Measurements from ENCODE around the gene NOTCH1. TPM values are rescaled to one million over a fixed set of nuclear protein-coding genes. Genes with fewer than 3 reads are reported as not detected.

NOTCH1 gene
- total RNA-seq, 2 experiments from 2014 or later, result 17.6 to 17.9 TPM

DNA sequence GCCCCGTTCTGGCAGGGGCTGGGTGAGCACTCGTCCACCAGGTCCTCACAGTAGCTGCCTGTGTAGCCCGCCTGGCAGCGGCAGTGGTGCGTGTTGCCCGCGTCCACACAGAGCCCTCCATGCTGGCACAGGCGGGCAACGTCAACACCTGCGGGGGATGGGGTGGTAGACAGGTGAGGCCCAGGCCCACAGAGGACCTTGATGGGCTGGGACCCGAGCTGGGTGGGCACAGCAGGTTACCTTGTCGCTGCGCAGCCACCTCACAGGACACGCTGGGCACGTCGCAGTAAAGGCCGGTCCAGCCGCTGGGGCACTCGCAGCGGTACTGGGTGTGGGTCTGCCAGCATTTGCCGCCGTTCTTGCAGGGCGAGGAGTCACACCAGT is 37.9 kb downstream of the NOTCH1 start:
- DNase-seq (ENCODE audit: low spot score), result no peak
- TF ChIP-seq EZH2phosphoT487 (IDR thresholded peaks at IDR 0.05; ENCODE audit: borderline replicate concordance, low read depth, low read length), result no peak
- TF ChIP-seq, protein P1, sequence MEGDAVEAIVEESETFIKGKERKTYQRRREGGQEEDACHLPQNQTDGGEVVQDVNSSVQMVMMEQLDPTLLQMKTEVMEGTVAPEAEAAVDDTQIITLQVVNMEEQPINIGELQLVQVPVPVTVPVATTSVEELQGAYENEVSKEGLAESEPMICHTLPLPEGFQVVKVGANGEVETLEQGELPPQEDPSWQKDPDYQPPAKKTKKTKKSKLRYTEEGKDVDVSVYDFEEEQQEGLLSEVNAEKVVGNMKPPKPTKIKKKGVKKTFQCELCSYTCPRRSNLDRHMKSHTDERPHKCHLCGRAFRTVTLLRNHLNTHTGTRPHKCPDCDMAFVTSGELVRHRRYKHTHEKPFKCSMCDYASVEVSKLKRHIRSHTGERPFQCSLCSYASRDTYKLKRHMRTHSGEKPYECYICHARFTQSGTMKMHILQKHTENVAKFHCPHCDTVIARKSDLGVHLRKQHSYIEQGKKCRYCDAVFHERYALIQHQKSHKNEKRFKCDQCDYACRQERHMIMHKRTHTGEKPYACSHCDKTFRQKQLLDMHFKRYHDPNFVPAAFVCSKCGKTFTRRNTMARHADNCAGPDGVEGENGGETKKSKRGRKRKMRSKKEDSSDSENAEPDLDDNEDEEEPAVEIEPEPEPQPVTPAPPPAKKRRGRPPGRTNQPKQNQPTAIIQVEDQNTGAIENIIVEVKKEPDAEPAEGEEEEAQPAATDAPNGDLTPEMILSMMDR (conservative IDR thresholded peaks at IDR 0.05; ENCODE audit: low read length), result no peak
- Histone ChIP-seq H3K27ac (ENCODE audit: low read depth, low read length, poor library complexity, severe bottlenecking) (no peak overlapping the region), H4K20me1 (ENCODE audit: insufficient read depth, low read length) (no peaks in the 10 kb centered on the region), H3K4me1 (ENCODE audit: insufficient read depth, low read length, poor library complexity, severe bottlenecking) (no peaks in the 10 kb centered on the region), H2AFZ (ENCODE audit: low read length) (no peak overlapping the region), H3K36me3 (ENCODE audit: insufficient read depth, low read length) (peaks cover 60% of the 10 kb centered on the region), H3K4me2 (ENCODE audit: low read length) (no peak overlapping the region), H3K4me3 (ENCODE audit: low read depth, low read length, poor library complexity, severe bottlenecking) (no peak overlapping the region), H3K9me3 (ENCODE audit: low read length) (no peaks in the 10 kb centered on the region), H3K9me2 (ENCODE audit: insufficient read depth, low read length) (no peaks in the 10 kb centered on the region), H3K79me2 (ENCODE audit: insufficient read depth, low read depth, low read length) (no peaks in the 10 kb centered on the region)
- ChIA-PET CTCF (ENCODE audit: unreplicated experiment) (no interaction called here), POLR2A (no interaction called here)
- no TSS peak for BruUV-seq (replicated peaks)
- intact Hi-C loops (cut with micrococcal nuclease; ENCODE audit: unreplicated experiment), result no loop called here

DNA sequence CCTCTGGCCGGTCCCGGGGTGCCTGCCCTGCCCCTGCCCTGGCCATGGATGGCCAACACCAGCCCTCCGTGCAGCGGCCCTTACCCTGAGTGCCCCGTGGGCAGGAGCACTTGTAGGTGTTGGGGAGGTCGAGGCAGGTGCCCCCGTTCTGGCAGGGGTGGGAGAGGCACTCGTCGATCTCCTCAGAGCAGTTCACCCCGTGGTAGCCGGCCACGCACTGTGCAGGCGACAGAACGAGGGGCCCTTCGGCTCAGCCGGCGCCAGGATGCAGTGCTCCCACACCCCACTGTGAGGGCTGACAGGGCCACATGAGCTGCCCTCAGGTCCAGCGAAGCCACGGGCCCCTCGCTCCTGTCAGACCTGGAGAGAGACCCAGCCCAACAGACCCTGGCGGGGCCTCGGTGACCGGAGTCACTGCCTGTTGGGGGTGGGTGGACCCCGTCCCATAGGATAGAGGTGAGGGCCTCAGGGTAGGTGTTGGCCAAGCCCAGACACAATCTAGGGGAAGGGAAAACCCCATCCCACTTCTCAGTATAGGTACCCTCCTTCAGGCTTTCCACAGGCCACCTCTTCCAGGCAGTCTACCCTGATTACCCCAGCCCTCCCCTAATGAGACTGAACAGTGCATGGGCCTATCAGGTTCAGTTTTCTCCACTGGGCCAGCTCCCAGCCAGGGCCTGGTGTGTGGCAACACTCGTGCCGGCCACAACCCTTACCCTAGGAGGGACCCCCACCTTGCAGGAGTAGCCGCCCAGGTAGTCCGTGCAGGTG is 38.4 kb downstream of the NOTCH1 start:
- no peak overlapping the region for H3K27ac ChIP-seq (ENCODE audit: low read depth, low read length, poor library complexity, severe bottlenecking)
- no peaks in the 10 kb centered on the region for H4K20me1 ChIP-seq (ENCODE audit: insufficient read depth, low read length)
- intact Hi-C loops (cut with micrococcal nuclease; ENCODE audit: unreplicated experiment), result no loop called here
- no peak for TF ChIP-seq EZH2phosphoT487 (IDR thresholded peaks at IDR 0.05; ENCODE audit: borderline replicate concordance, low read depth, low read length)
- TF ChIP-seq, protein P1 (conservative IDR thresholded peaks at IDR 0.05; ENCODE audit: low read length), result no peak
- no peak overlapping the region for H3K4me2 ChIP-seq (ENCODE audit: low read length)
- DNase-seq (ENCODE audit: low spot score), result no peak
- no peak overlapping the region for H2AFZ ChIP-seq (ENCODE audit: low read length)
- H3K9me2 ChIP-seq (ENCODE audit: insufficient read depth, low read length), result no peaks in the 10 kb centered on the region
- ChIA-PET POLR2A (no interaction called here), CTCF (ENCODE audit: unreplicated experiment) (no interaction called here)
- peaks cover 57% of the 10 kb centered on the region for H3K36me3 ChIP-seq (ENCODE audit: insufficient read depth, low read length)
- no TSS peak for BruUV-seq (replicated peaks)
- H3K4me1 ChIP-seq (ENCODE audit: insufficient read depth, low read length, poor library complexity, severe bottlenecking), result no peaks in the 10 kb centered on the region
- H3K9me3 ChIP-seq (ENCODE audit: low read length), result no peaks in the 10 kb centered on the region
- H3K79me2 ChIP-seq (ENCODE audit: insufficient read depth, low read depth, low read length), result no peaks in the 10 kb centered on the region
- no peak overlapping the region for H3K4me3 ChIP-seq (ENCODE audit: low read depth, low read length, poor library complexity, severe bottlenecking)

DNA sequence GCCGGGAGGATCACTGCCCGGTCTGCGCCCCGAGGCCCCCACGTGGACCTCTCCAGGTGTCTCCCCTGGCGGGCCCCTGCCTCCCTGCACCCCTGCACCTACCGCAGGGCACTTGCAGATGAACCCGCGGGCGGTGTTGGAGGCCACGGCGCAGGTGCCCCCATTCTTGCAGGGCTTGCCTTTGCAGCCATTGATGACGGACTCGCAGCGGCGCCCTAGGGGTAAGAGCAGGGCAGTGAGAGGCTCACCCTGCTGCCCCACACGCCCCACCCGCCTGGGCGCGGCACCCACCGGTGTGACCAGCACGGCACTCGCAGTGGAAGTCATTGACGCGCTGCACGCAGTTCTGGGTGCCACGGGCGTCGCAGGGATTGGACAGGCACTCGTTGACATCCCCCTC is 39.4 kb downstream of the NOTCH1 start:
- DNase-seq (ENCODE audit: low spot score), result no peak
- no peaks in the 10 kb centered on the region for H4K20me1 ChIP-seq (ENCODE audit: insufficient read depth, low read length)
- CTCF ChIA-PET (ENCODE audit: unreplicated experiment), result no interaction called here
- H3K9me2 ChIP-seq (ENCODE audit: insufficient read depth, low read length), result no peaks in the 10 kb centered on the region
- no TSS peak for BruUV-seq (replicated peaks)
- no peak overlapping the region for H3K27ac ChIP-seq (ENCODE audit: low read depth, low read length, poor library complexity, severe bottlenecking)
- intact Hi-C loops (cut with micrococcal nuclease; ENCODE audit: unreplicated experiment), result no loop called here
- no peak overlapping the region for H2AFZ ChIP-seq (ENCODE audit: low read length)
- peaks cover 48% of the 10 kb centered on the region for H3K36me3 ChIP-seq (ENCODE audit: insufficient read depth, low read length)
- H3K4me3 ChIP-seq (ENCODE audit: low read depth, low read length, poor library complexity, severe bottlenecking), result no peak overlapping the region
- POLR2A ChIA-PET, result no interaction called here
- no peaks in the 10 kb centered on the region for H3K9me3 ChIP-seq (ENCODE audit: low read length)
- H3K4me1 ChIP-seq (ENCODE audit: insufficient read depth, low read length, poor library complexity, severe bottlenecking), result no peaks in the 10 kb centered on the region
- H3K4me2 ChIP-seq (ENCODE audit: low read length), result no peak overlapping the region
- TF ChIP-seq, protein P1 (conservative IDR thresholded peaks at IDR 0.05; ENCODE audit: low read length), result no peak
- no peak for TF ChIP-seq EZH2phosphoT487 (IDR thresholded peaks at IDR 0.05; ENCODE audit: borderline replicate concordance, low read depth, low read length)
- no peaks in the 10 kb centered on the region for H3K79me2 ChIP-seq (ENCODE audit: insufficient read depth, low read depth, low read length)
